ENCODE measurements around the gene TRIM74.
"Not testable (repeated sequence)": the region's sequence is repeated elsewhere in the genome, so short reads cannot be mapped to it uniquely, and the experiment has no call there.

Gene TRIM74

GRCh38 chr7:72968980-72969516 lies at the start of gene TRIM74:
TRIM74 (minus strand) TSS chr7:72969466; CDS start chr7:72966157, 3,309 bp downstream.
- not testable (repeated sequence) for DNase-seq; H3K27ac Mint-ChIP-seq; H3K4me1 Mint-ChIP-seq (ENCODE audit: low read depth); H3K4me3 Mint-ChIP-seq; H3K9me3 Mint-ChIP-seq; H3K36me3 Mint-ChIP-seq (ENCODE audit: low read depth); H3K27me3 Mint-ChIP-seq

- not testable (repeated sequence) for H3K4me1 Mint-ChIP-seq (ENCODE audit: low read depth); H3K9me3 Mint-ChIP-seq; H3K27me3 Mint-ChIP-seq; H3K27ac Mint-ChIP-seq
- peak; percentile 29 for DNase-seq
- H3K36me3 Mint-ChIP-seq (ENCODE audit: low read depth) = peaks cover 10% of the 10 kb centered on the region
- H3K4me3 Mint-ChIP-seq = peak overlapping the region; percentile 64
Observed at GRCh38 chr7:73006491-73006890, 37.2 kb upstream of the TRIM74 start.

GRCh38 chr7:73005693-73006447 lies 36.6 kb upstream of the TRIM74 start:
- H3K4me1 Mint-ChIP-seq (ENCODE audit: low read depth); H3K9me3 Mint-ChIP-seq; H3K27me3 Mint-ChIP-seq: not testable (repeated sequence)
- peak; percentile 94 for DNase-seq
- Mint-ChIP-seq H3K27ac (peak overlapping the region; percentile 97), H3K4me3 (peak overlapping the region; percentile 87), H3K36me3 (ENCODE audit: low read depth) (peaks cover 10% of the 10 kb centered on the region)

DNA sequence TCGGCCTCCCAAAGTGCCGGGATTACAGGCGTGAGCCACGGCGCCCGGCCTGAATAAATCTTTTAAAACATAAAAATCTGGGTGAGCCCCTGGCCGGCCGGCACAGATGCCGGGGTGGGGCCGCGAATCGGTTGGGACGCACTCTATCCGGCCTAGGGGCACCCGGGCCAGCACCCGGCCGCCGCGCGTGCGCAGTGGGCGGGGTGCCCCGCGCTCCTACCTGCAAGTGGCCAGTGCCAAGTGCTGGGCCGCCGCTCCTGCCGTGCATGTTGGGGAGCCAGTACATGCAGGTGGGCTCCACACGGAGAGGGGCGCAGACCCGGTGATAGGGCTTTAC lies 36.1 kb upstream of the TRIM74 start:
- H3K27me3 Mint-ChIP-seq; H3K9me3 Mint-ChIP-seq; H3K4me1 Mint-ChIP-seq (ENCODE audit: low read depth): not testable (repeated sequence)
- peaks cover 10% of the 10 kb centered on the region for H3K36me3 Mint-ChIP-seq (ENCODE audit: low read depth)
- peak overlapping the region; percentile 97 for H3K27ac Mint-ChIP-seq
- H3K4me3 Mint-ChIP-seq = peak overlapping the region; percentile 87
- DNase-seq = peak; percentile 83

DNA sequence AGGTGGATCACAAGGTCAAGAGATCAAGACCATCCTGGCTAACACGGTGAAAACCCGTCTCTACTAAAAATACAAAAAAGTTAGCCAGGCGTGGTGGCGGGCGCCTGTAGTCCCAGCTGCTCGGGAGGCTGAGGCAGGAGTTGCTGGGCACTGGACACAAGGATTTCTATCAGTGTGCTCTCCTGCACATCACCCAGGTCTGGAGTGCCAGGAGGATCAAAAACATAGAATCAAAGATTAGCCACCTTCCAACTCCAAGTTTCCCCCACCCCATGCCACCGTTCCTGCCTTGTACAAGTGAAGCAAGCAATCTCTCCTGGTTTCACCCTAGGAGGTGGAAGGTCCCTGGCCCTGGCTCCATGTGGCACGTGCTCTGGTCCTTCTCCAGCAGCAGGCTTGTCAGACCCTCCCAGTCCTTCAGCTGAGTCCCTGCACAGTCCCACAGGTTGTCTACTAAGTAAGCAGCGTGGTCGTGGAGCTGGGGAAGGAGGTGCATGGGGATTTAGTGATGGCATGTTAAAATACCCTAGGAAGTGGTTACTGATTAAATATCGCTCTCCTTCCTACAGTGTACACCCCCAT lies 28.7 kb upstream of the TRIM74 start:
- not testable (repeated sequence) for DNase-seq; H3K9me3 Mint-ChIP-seq; H3K36me3 Mint-ChIP-seq (ENCODE audit: low read depth); H3K4me1 Mint-ChIP-seq (ENCODE audit: low read depth); H3K4me3 Mint-ChIP-seq; H3K27me3 Mint-ChIP-seq; H3K27ac Mint-ChIP-seq

- H3K4me3 Mint-ChIP-seq; H3K27me3 Mint-ChIP-seq; H3K4me1 Mint-ChIP-seq (ENCODE audit: low read depth); H3K36me3 Mint-ChIP-seq (ENCODE audit: low read depth); H3K27ac Mint-ChIP-seq; DNase-seq; H3K9me3 Mint-ChIP-seq: not testable (repeated sequence)
Observed at GRCh38 chr7:72997447-72997846, 28.2 kb upstream of the TRIM74 start.

- not testable (repeated sequence) for H3K4me3 Mint-ChIP-seq; H3K27ac Mint-ChIP-seq; H3K4me1 Mint-ChIP-seq (ENCODE audit: low read depth); H3K36me3 Mint-ChIP-seq (ENCODE audit: low read depth); H3K27me3 Mint-ChIP-seq; H3K9me3 Mint-ChIP-seq; DNase-seq
Observed at GRCh38 chr7:72995484-72995883, 26.2 kb upstream of the TRIM74 start.

- not testable (repeated sequence) for DNase-seq; H3K27me3 Mint-ChIP-seq; H3K27ac Mint-ChIP-seq; H3K4me3 Mint-ChIP-seq; H3K36me3 Mint-ChIP-seq (ENCODE audit: low read depth); H3K4me1 Mint-ChIP-seq (ENCODE audit: low read depth); H3K9me3 Mint-ChIP-seq
Observed at GRCh38 chr7:72990146-72990913, 21.1 kb upstream of the TRIM74 start.

DNA sequence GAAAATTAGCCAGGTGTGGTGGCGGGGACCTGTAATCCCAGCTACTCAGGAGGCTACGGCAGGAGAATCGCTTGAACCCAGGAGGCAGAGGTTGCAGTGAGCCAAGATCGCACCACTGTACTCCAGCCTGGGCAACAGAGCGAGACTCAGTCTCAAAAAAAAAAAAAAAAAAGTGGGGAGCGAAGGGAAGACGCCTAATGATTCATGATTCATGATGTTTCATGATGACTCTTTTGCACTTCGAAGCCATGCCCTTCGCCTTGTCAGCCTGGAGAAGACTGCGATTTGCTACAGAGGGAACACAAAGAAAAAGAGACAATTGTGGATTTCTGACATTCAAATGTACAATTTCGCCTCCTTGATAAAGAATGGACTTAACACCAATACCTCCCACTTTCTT lies 12.8 kb upstream of the TRIM74 start:
- DNase-seq; H3K36me3 Mint-ChIP-seq (ENCODE audit: low read depth); H3K27me3 Mint-ChIP-seq; H3K9me3 Mint-ChIP-seq; H3K27ac Mint-ChIP-seq; H3K4me1 Mint-ChIP-seq (ENCODE audit: low read depth); H3K4me3 Mint-ChIP-seq: not testable (repeated sequence)

DNA sequence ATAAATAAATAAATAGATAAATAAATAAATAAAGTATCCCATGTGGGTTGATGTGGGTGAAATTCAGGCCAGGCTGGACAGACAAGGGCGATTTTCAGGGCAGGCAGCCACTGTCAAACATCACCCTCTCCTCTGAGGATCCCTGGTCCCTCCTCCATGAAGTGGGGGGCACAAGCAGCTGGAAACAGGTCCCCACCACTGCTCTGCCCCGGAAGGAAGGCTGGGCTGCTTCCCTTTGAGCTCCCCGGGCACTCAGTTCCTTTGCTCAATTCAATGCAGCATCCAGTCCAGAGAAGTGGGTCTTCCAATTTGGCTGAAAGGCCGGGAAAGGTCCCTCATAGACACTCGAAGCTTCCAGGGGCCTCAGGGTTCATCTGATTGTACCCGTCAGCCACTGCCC lies 11.1 kb upstream of the TRIM74 start:
- not testable (repeated sequence) for H3K9me3 Mint-ChIP-seq; H3K36me3 Mint-ChIP-seq (ENCODE audit: low read depth); H3K4me1 Mint-ChIP-seq (ENCODE audit: low read depth); H3K27ac Mint-ChIP-seq; H3K4me3 Mint-ChIP-seq; H3K27me3 Mint-ChIP-seq; DNase-seq

GRCh38 chr7:72976434-72976833 lies 7.2 kb upstream of the TRIM74 start:
- H3K4me1 Mint-ChIP-seq (ENCODE audit: low read depth); H3K27ac Mint-ChIP-seq; DNase-seq; H3K27me3 Mint-ChIP-seq; H3K36me3 Mint-ChIP-seq (ENCODE audit: low read depth); H3K9me3 Mint-ChIP-seq; H3K4me3 Mint-ChIP-seq: not testable (repeated sequence)

DNA sequence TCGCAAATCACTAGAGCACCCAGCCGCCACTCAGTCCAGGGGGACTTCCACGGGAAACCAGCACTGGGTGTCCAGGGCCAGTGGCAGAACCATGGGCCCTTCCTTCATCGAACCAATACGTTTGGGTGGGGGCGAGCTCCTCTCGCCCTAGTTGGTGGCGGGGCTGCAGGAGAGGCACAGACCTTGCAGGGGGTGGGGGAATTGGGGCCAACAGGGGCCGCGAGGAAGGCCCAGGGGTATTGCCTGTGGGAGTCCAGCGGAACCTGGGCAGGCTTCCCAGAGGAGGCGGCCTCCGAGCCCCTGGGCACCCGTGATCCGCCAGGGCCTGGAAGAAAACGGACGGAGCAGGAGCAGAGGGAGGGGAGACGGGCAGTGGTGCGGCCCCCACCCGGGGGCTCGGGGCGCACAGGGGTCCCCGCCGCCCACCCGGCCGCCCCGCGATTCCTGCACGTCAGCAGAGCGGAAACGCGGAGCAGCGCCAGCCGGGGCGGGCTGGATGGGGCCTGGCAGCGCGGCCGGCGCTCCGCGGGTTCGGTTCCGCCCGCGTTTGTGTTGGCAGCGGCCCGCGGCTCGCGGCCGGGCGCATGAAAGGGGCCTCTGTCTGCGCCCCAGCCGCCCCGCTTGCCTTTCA lies 6.5 kb upstream of the TRIM74 start:
- H3K27ac Mint-ChIP-seq; H3K36me3 Mint-ChIP-seq (ENCODE audit: low read depth); H3K27me3 Mint-ChIP-seq; H3K4me3 Mint-ChIP-seq; DNase-seq; H3K4me1 Mint-ChIP-seq (ENCODE audit: low read depth); H3K9me3 Mint-ChIP-seq: not testable (repeated sequence)

- H3K9me3 Mint-ChIP-seq; DNase-seq; H3K27ac Mint-ChIP-seq; H3K27me3 Mint-ChIP-seq; H3K4me1 Mint-ChIP-seq (ENCODE audit: low read depth); H3K36me3 Mint-ChIP-seq (ENCODE audit: low read depth); H3K4me3 Mint-ChIP-seq: not testable (repeated sequence)
Observed at GRCh38 chr7:72974781-72975180, 5.5 kb upstream of the TRIM74 start.

DNA sequence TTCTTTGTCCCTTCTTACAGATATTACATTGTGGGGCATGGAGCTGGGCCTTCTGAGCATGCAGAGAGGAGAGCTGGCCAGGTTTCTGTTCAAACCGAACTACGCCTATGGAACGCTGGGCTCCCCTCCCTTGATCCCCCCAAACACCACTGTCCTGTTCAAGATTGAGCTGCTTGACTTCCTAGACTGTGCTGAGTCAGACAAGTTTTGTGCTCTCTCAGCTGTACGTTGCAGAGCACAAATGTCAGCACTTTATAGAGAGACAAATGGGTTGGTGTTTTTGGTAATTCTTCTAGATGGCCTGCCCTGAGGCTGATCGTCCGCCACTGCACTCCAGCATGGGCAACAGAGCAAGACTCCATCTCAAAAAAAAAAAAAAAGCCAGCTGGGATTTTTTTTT lies 2.2 kb upstream of the TRIM74 start:
- not testable (repeated sequence) for DNase-seq; H3K9me3 Mint-ChIP-seq; H3K27ac Mint-ChIP-seq; H3K4me3 Mint-ChIP-seq; H3K36me3 Mint-ChIP-seq (ENCODE audit: low read depth); H3K27me3 Mint-ChIP-seq; H3K4me1 Mint-ChIP-seq (ENCODE audit: low read depth)

DNA sequence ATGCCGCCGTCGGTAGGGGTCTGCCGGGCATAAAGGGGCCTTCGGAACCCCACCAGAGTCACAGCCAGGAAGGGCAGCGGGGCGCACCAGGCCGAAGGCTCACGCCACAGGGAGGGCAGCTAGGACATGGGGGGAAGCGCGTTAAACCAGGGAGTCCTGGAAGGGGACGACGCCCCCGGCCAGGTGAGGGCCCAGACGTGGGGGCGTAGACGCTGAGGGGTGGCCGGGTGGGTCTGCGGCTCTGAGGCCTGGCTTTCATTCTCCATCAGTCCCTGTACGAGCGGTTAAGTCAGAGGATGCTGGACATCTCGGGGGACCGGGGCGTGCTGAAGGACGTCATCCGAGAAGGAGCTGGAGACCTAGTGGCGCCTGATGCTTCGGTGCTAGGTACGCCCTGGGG lies 422 bp upstream of the TRIM74 start:
- not testable (repeated sequence) for H3K27me3 Mint-ChIP-seq; H3K36me3 Mint-ChIP-seq (ENCODE audit: low read depth); H3K27ac Mint-ChIP-seq; H3K4me1 Mint-ChIP-seq (ENCODE audit: low read depth); H3K9me3 Mint-ChIP-seq; DNase-seq; H3K4me3 Mint-ChIP-seq
